Right cardiac atrium (tissue), 5 donors: ENCODE measurements around the gene RALGPS1. TPM values are rescaled to one million over a fixed set of nuclear protein-coding genes. Genes with fewer than 3 reads are reported as not detected.
"Not testable (repeated sequence)": the region's sequence is repeated elsewhere in the genome, so short reads cannot be mapped to it uniquely, and the experiment has no call there.

Experiments used
- ATAC-seq, 2 donors: fragments of 200-7000 bp; cut with Tn5 transposase; one replicate each; pipeline versions ENCODE4 v1.8.0 to v1.9.1; 2020; ENCODE audit warnings: moderate library complexity in 2 of 2, mild to moderate bottlenecking in 1 of 2
- DNase-seq, 3 donors: peaks; one replicate each; pipeline ENCODE4 v3.0.0-alpha.2; 2020
- H3K27ac ChIP-seq: one replicate; pipeline ENCODE4 v1.5.1; 2013; ENCODE audit warnings: mild to moderate bottlenecking, low read length, control low read depth, moderate library complexity
- H3K27me3 ChIP-seq: one replicate; pipeline ENCODE4 v1.6.1; 2013; ENCODE audit not compliant: control insufficient read depth, insufficient read depth
- H3K4me1 ChIP-seq: one replicate; pipeline ENCODE4 v1.6.1; 2013; ENCODE audit warnings: low read length; ENCODE audit not compliant: control insufficient read depth, insufficient read depth
- H3K4me3 ChIP-seq: one replicate; pipeline ENCODE4 v1.5.1; 2013; ENCODE audit warnings: low read length, control low read depth
- H3K9me3 ChIP-seq: one replicate; pipeline ENCODE4 v1.6.1; 2013; ENCODE audit warnings: low read length; ENCODE audit not compliant: control insufficient read depth
- WGBS: extraction: QIAGEN DNeasy Blood & Tissue Kit; methylation state at CpG from one replicate; pipeline ENCODE4 v1.1.7; 2013; 5-methylcytosine and 5-hydroxymethylcytosine counted together
- intact Hi-C, 4 donors: fragments of 100-400 bp; cut with DNase I; formaldehyde crosslinking; loops; one replicate each; pipeline versions ENCODE4 v1.11.0 to v1.14.0; 2022 to 2023
- polyA plus RNA-seq: library from polyadenylated mRNA; stranded (reverse); fragments of 200-250 nt; gene quantifications from one replicate; pipeline ENCODE4 v1.2.3, GENCODE V29; 2013
- total RNA-seq, 4 donors: library from RNA; stranded (reverse); fragmentation: NEBNext Ultra II Directional; extraction: Animal tissue kit (Norgen Biotek cat#: 25700); gene quantifications; one replicate each; pipeline ENCODE4 v1.2.1, GENCODE V29; 2021
- donor health status: healthy with polysubstance abuse.
- donor health status: DM: no; HTN: yes; CAD: no.
- donor health status: DM: no; HTN: no; CAD: no.
- donor health status: DM: no; HTN: yes; CAD: no; lungs with severe emphysema.
- donor health status: DM: yes; HTN: yes; CAD: no.

Gene RALGPS1
- total and polyA plus RNA-seq, 5 donors, result 10.8 to 19.5 (median 16.3) TPM

GRCh38 chr9:127014910-127015540, 100.4 kb downstream of the RALGPS1 start:
- Histone ChIP-seq H3K27me3 (no peaks in the 10 kb centered on the region), H3K9me3 (no peaks in the 10 kb centered on the region), H3K4me3 (no peak overlapping the region), H3K27ac (no peak overlapping the region), H3K4me1 (peaks cover 1% of the 10 kb centered on the region)
- intact Hi-C loops, result no loop called here
- WGBS, result 80% methylated on average over 3 of the region's 3 CpGs
- ATAC-seq (no peak), DNase-seq (no peak)

- Histone ChIP-seq H3K27ac (no peak overlapping the region), H3K9me3 (no peaks in the 10 kb centered on the region), H3K4me1 (peaks cover 1% of the 10 kb centered on the region), H3K4me3 (no peak overlapping the region), H3K27me3 (no peaks in the 10 kb centered on the region)
- no peak for ATAC-seq
- intact Hi-C loops, result no loop called here
- whole genome bisulfite sequencing, result 81% methylated on average over 4 of the region's 4 CpGs
- DNase-seq, result no peak
Observed at GRCh38 chr9:127015921-127016512, 101.4 kb downstream of the RALGPS1 start.

- ATAC-seq, H3K9me3 ChIP-seq, DNase-seq, H3K27ac ChIP-seq, H3K4me3 ChIP-seq, H3K4me1 ChIP-seq, H3K27me3 ChIP-seq, intact Hi-C loops: not testable (repeated sequence)
- WGBS, result 95% methylated on average over 9 of the region's 9 CpGs
Observed at GRCh38 chr9:127017979-127018378, 103.4 kb downstream of the RALGPS1 start.

- H3K27me3 ChIP-seq, result no peaks in the 10 kb centered on the region
- peaks cover 5% of the 10 kb centered on the region for H3K4me1 ChIP-seq
- H3K9me3 ChIP-seq, result no peaks in the 10 kb centered on the region
- no peak overlapping the region for H3K4me3 ChIP-seq
- ATAC-seq, result no peak
- WGBS, result 99% methylated on average over 2 of the region's 2 CpGs
- DNase-seq, result no peak
- no peak overlapping the region for H3K27ac ChIP-seq
- intact Hi-C loops, result no loop called here
Observed at GRCh38 chr9:127018935-127019334, 104.4 kb downstream of the RALGPS1 start.

GRCh38 chr9:127020036-127020801, 105.6 kb downstream of the RALGPS1 start:
- peaks cover 3% of the 10 kb centered on the region for H3K4me1 ChIP-seq
- no peak overlapping the region for H3K27ac ChIP-seq
- intact Hi-C loops, result no loop called here
- 92% methylated on average over 4 of the region's 4 CpGs for WGBS
- no peaks in the 10 kb centered on the region for H3K9me3 ChIP-seq
- DNase-seq (no peak), ATAC-seq (no peak)
- H3K4me3 ChIP-seq, result no peak overlapping the region
- no peaks in the 10 kb centered on the region for H3K27me3 ChIP-seq

- Histone ChIP-seq H3K27ac (no peak overlapping the region), H3K9me3 (no peaks in the 10 kb centered on the region), H3K4me1 (peaks cover 3% of the 10 kb centered on the region), H3K27me3 (no peaks in the 10 kb centered on the region), H3K4me3 (no peak overlapping the region)
- DNase-seq (no peak), ATAC-seq (no peak)
- intact Hi-C loops, result no loop called here
Observed at GRCh38 chr9:127020802-127021078, 106.2 kb downstream of the RALGPS1 start.

GRCh38 chr9:127021664-127022363, 107.2 kb downstream of the RALGPS1 start:
- H3K4me1 ChIP-seq, result peaks cover 3% of the 10 kb centered on the region
- peak overlapping the region; percentile 61 for H3K27ac ChIP-seq
- H3K4me3 ChIP-seq, result no peak overlapping the region
- intact Hi-C loops, result no loop called here
- H3K27me3 ChIP-seq, result no peaks in the 10 kb centered on the region
- WGBS, result 46% methylated on average over 10 of the region's 10 CpGs
- DNase-seq (peak; percentile 92 to 97 (median 95)), ATAC-seq (peak; percentile 98 to 99)
- no peaks in the 10 kb centered on the region for H3K9me3 ChIP-seq

- peak overlapping the region; percentile 5 for H3K27ac ChIP-seq
- no peaks in the 10 kb centered on the region for H3K27me3 ChIP-seq
- peak in 2 of 3 donors; percentile 62 to 67 for DNase-seq
- intact Hi-C loops, result no loop called here
- whole genome bisulfite sequencing, result 61% methylated on average over 3 of the region's 3 CpGs
- H3K4me1 ChIP-seq, result peaks cover 3% of the 10 kb centered on the region
- no peak overlapping the region for H3K4me3 ChIP-seq
- ATAC-seq, result peak; percentile 18 to 48
- no peaks in the 10 kb centered on the region for H3K9me3 ChIP-seq
Observed at GRCh38 chr9:127022913-127023660, 108.5 kb downstream of the RALGPS1 start.

- Histone ChIP-seq H3K27me3 (no peaks in the 10 kb centered on the region), H3K9me3 (no peaks in the 10 kb centered on the region), H3K4me3 (no peak overlapping the region), H3K27ac (no peak overlapping the region), H3K4me1 (peaks cover 3% of the 10 kb centered on the region)
- WGBS, result 96% methylated on average over 7 of the region's 7 CpGs
- ATAC-seq (no peak), DNase-seq (no peak)
- intact Hi-C loops, result no loop called here
Observed at GRCh38 chr9:127025042-127025441, 110.5 kb downstream of the RALGPS1 start.

GRCh38 chr9:127027694-127028093, 113.1 kb downstream of the RALGPS1 start:
- ATAC-seq (no peak), DNase-seq (no peak)
- Histone ChIP-seq H3K4me3 (no peak overlapping the region), H3K27me3 (no peaks in the 10 kb centered on the region), H3K4me1 (peaks cover 3% of the 10 kb centered on the region), H3K27ac (no peak overlapping the region), H3K9me3 (no peaks in the 10 kb centered on the region)
- WGBS, result 83% methylated on average over 2 of the region's 2 CpGs
- intact Hi-C loops, result no loop called here
